Breast epithelium (tissue), 4 donors: Measurements from ENCODE around the gene TXNRD2. TPM values are rescaled to one million over a fixed set of nuclear protein-coding genes. Genes with fewer than 3 reads are reported as not detected.
"Not testable (repeated sequence)": the region's sequence is repeated elsewhere in the genome, so short reads cannot be mapped to it uniquely, and the experiment has no call there.

Source experiments
- DNase-seq, 2 donors: peaks; one replicate each; pipeline ENCODE4 v3.0.0-alpha.2; 2019; ENCODE audit warnings: low spot score in 2 of 2
- H3K27ac ChIP-seq, 2 donors: fragments of 200-600 bp; sonication (generic) in 1 of 2; one replicate each; pipeline ENCODE4 v1.5.1; 2016 to 2019; ENCODE audit warnings: mild to moderate bottlenecking in 1 of 2
- H3K27me3 ChIP-seq, 2 donors: fragments of 200-600 bp; sonication (generic) in 1 of 2; one replicate each; pipeline versions ENCODE4 v1.5.1 to v1.6.0; 2017 to 2019; ENCODE audit warnings: control low read depth in 1 of 2, mild to moderate bottlenecking in 1 of 2
- H3K36me3 ChIP-seq: fragments of 200-600 bp; one replicate; pipeline ENCODE4 v1.5.1; 2019
- H3K4me1 ChIP-seq, 2 donors: fragments of 200-600 bp; sonication (generic); one replicate each; pipeline ENCODE4 v1.5.1; 2016 to 2019; ENCODE audit warnings: control low read depth in 1 of 2
- H3K4me3 ChIP-seq, 3 donors: fragments of 200-600 bp; sonication (generic); 1 replicate in 2 of 3; 2 replicates in 1 of 3; pipeline ENCODE4 v1.5.1; 2016 to 2019; ENCODE audit warnings: mild to moderate bottlenecking in 3 of 3, moderate library complexity in 2 of 3
- H3K9me3 ChIP-seq, 2 donors: fragments of 200-600 bp; sonication (generic) in 1 of 2; one replicate each; pipeline ENCODE4 v1.5.1; 2016 to 2019; ENCODE audit warnings: control low read depth in 1 of 2
- CTCF ChIP-seq, 3 donors: fragments of 450-650 bp; IDR thresholded peaks; one replicate each; pipeline ENCODE4 v1.5.1; 2016 to 2017; ENCODE audit warnings: antibody characterized with exemption in 3 of 3, mild to moderate bottlenecking in 3 of 3, moderate library complexity in 3 of 3
- POLR2A ChIP-seq: fragments of 450-650 bp; IDR thresholded peaks from one replicate; pipeline ENCODE4 v1.6.1; 2016; ENCODE audit warnings: antibody characterized with exemption, mild to moderate bottlenecking, moderate library complexity
- POLR2AphosphoS5 ChIP-seq, 3 donors: sonication (generic); formaldehyde crosslinking; IDR thresholded peaks; one replicate each; pipeline ENCODE4 v1.6.1; 2017; ENCODE audit warnings: antibody characterized with exemption in 3 of 3
- intact Hi-C: fragments of 100-400 bp; cut with DNase I; formaldehyde crosslinking; loops from one replicate; pipeline ENCODE4 v1.15.1; 2023; ENCODE audit warnings: low total_unique reads
- total RNA-seq, 3 donors: library from RNA; depleted of rRNA; stranded (reverse); fragments of >200 nt; gene quantifications; one replicate each; pipeline ENCODE4 v1.1.0, GENCODE V29; 2016

Gene TXNRD2
- total RNA-seq, 3 donors from 2014 or later, result 13.8 to 22.8 (median 20.6) TPM

DNA sequence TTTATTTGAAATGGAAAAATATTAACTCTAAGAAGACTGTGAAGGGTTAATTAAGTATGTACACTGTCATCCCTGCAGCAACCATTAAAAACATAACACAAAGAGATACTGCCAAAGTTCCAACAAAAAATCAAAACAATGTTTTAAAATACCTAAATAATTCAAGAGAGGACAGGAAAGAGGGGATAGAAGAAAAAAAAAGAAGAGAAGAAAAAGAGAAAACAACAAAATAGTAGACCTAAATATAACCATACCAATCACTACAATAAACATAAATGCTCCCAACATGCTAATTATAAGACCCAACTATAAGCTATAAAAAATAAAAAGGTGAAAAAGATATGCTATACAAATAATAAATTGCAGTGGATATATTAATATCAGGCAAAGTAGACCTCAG, 107.0 kb downstream of the TXNRD2 start:
- Histone ChIP-seq H3K36me3 (no peaks in the 10 kb centered on the region), H3K27ac (no peak overlapping the region), H3K4me3 (no peak overlapping the region), H3K9me3 (no peaks in the 10 kb centered on the region), H3K27me3 (no peaks in the 10 kb centered on the region), H3K4me1 (no peaks in the 10 kb centered on the region)
- intact Hi-C loops, result no loop called here
- no peak for TF ChIP-seq POLR2A
- no peak for TF ChIP-seq CTCF (IDR thresholded peaks at IDR 0.05)
- no peak for TF ChIP-seq POLR2AphosphoS5 (IDR thresholded peaks at IDR 0.05)
- no peak for DNase-seq

- H3K4me1 ChIP-seq, H3K36me3 ChIP-seq, H3K9me3 ChIP-seq, H3K27me3 ChIP-seq, H3K27ac ChIP-seq, H3K4me3 ChIP-seq, intact Hi-C loops: not testable (repeated sequence)
- DNase-seq, result peak in 1 of 2 donors; percentile 16
Observed at GRCh38 chr22:19833327-19833726, 108.3 kb downstream of the TXNRD2 start.

GRCh38 chr22:19832476-19833108, 109.0 kb downstream of the TXNRD2 start:
- intact Hi-C loops, result no loop called here
- H3K9me3 ChIP-seq, result no peaks in the 10 kb centered on the region
- H3K27ac ChIP-seq, result no peak overlapping the region
- H3K4me1 ChIP-seq, result no peaks in the 10 kb centered on the region
- TF ChIP-seq CTCF (IDR thresholded peaks at IDR 0.05), result no peak
- no peak for TF ChIP-seq POLR2A
- TF ChIP-seq POLR2AphosphoS5 (IDR thresholded peaks at IDR 0.05), result no peak
- H3K36me3 ChIP-seq, result no peaks in the 10 kb centered on the region
- no peak for DNase-seq
- no peak overlapping the region for H3K4me3 ChIP-seq
- no peaks in the 10 kb centered on the region for H3K27me3 ChIP-seq

GRCh38 chr22:19831979-19832378, 109.6 kb downstream of the TXNRD2 start:
- H3K27ac ChIP-seq, DNase-seq, H3K4me1 ChIP-seq, H3K9me3 ChIP-seq, intact Hi-C loops, H3K27me3 ChIP-seq, H3K36me3 ChIP-seq, H3K4me3 ChIP-seq: not testable (repeated sequence)

GRCh38 chr22:19831016-19831415, 110.6 kb downstream of the TXNRD2 start:
- Histone ChIP-seq H3K9me3 (no peaks in the 10 kb centered on the region), H3K4me3 (no peak overlapping the region), H3K4me1 (no peaks in the 10 kb centered on the region), H3K36me3 (no peaks in the 10 kb centered on the region), H3K27me3 (no peaks in the 10 kb centered on the region), H3K27ac (no peak overlapping the region)
- peak in 1 of 2 donors; percentile 11 for DNase-seq
- intact Hi-C loops, result no loop called here
- TF ChIP-seq POLR2A, result no peak
- no peak for TF ChIP-seq CTCF (IDR thresholded peaks at IDR 0.05)
- no peak for TF ChIP-seq POLR2AphosphoS5 (IDR thresholded peaks at IDR 0.05)

GRCh38 chr22:19828035-19828401, 113.6 kb downstream of the TXNRD2 start:
- intact Hi-C loops, result no loop called here
- H3K36me3 ChIP-seq, result no peaks in the 10 kb centered on the region

More at GRCh38 chr22:19828035-19828401, 113.6 kb downstream of the TXNRD2 start:
- peaks cover 0 to 18% of the 10 kb centered on the region in 2 donors for H3K4me1 ChIP-seq
- DNase-seq, result no peak
- no peak overlapping the region for H3K27ac ChIP-seq
- no peak for TF ChIP-seq CTCF (IDR thresholded peaks at IDR 0.05)
- no peak for TF ChIP-seq POLR2AphosphoS5 (IDR thresholded peaks at IDR 0.05)
- TF ChIP-seq POLR2A, result no peak
- no peaks in the 10 kb centered on the region for H3K27me3 ChIP-seq
- no peak overlapping the region for H3K4me3 ChIP-seq
- no peaks in the 10 kb centered on the region for H3K9me3 ChIP-seq
